ENCODE measurements around the gene NEURL1B.

- no peak for TF ChIP-seq YY1 (IDR thresholded peaks at IDR 0.05)
- no peak for TF ChIP-seq MAX (IDR thresholded peaks at IDR 0.05)
- no peak for TF ChIP-seq CTCF (IDR thresholded peaks at IDR 0.05; ENCODE audit: low read depth, low read length, missing input control)
- no peak for TF ChIP-seq SP1 (IDR thresholded peaks at IDR 0.05)
- TF ChIP-seq REST (IDR thresholded peaks at IDR 0.05), result no peak
- TF ChIP-seq RAD21 (IDR thresholded peaks at IDR 0.05), result no peak
- TF ChIP-seq JUND (IDR thresholded peaks at IDR 0.05), result no peak
Measured at GRCh38 chr5:172630986-172631385, 10.1 kb upstream of the NEURL1B start.
